Ramos (cell line): ENCODE data around the gene PCGF2.
"Not testable (repeated sequence)": the region's sequence is repeated elsewhere in the genome, so short reads cannot be mapped to it uniquely, and the experiment has no call there.

Experiments
- in situ Hi-C: fragments of 300-500 bp; cut with MboI; formaldehyde crosslinking; loops from one replicate; pipeline ENCODE4 v1.14.3; 2022; ENCODE audit warnings: low sequenced_read_pairs; ENCODE audit not compliant: unreplicated experiment

PCGF2 gene

DNA sequence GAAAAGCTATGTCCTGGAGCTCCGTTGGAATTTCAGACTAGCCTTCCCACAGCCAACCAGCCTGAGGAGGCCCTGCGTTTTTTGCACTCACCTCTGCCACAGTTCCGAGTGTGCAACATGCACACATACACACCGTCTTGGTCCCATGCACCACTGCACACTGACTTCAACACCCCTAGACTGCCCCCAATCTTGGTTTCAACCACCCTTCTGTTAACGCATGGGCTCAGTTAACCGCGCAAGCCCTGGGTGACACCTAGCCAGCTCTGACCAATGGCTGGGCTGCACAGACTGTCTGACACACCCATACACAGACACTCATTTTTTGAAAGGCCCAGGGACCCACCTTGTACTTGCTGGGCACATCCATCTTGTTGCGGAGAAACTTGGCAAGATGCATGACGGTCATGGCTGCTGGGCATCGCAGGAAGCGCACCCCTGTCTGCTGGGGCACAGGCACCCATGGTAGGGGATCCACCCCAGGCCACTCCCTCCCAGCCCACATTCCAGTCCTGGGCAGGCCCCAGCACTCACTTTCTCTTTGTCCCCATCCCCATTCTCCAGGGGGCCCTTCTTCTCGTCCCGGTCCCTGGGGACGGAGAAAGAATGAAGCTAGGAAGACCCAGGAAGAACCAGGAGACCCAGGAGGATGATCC, 10.0 kb downstream of the PCGF2 start:
- in situ Hi-C loops, result no loop called here

GRCh38 chr17:38735161-38735997, 12.8 kb downstream of the PCGF2 start:
- in situ Hi-C loops, result no loop called here

DNA sequence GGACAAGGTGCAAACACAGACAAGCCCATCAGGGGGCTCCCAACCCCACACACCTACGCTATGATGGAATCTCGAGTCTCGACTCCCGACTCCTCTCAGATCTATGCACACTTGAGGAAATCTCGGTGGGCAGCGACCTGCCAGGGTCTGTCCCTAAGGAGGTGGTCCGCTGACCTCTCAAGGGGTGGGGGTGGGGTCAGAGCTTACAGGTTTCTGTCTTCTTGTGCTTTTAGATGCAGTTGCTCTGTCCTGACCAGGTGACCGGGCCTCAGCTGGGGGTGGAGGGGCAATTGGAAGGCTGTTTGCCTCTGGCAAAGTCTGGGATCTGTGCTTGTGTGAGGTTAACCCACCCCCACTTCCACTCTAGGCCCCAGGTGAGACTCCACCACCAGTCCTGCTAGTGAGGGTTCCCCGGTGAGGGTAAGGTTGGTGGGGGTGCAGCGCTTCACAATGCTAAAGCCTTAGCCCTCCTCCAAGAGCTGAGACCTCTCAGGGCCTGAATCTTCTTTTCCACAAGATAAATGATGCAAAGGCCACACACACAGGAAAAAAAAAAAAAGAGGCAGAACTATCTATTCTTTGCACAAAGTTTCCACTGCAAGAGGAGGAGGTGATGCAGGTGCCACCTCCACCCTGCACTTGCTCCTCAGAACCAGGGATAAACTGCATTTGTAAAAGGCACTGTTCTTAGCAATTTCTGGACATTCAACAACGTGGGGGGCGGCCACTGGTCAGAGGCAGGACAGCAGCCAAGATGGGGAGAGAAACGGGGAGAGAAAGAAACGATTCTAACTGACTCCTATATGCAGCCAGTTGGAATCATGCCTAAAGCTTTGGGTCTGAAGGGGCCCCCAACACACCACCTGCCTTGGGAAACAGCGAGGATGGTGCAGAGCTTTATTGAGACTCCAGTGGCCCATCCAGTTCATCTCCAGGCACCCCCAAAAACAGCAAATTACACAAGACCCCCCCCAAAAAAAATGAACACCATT, 13.9 kb downstream of the PCGF2 start:
- in situ Hi-C loops, result loop anchor here (5.0 kb wide), 1 partner anchor 57 kb away; no protein-coding TSS in a partner anchor

- in situ Hi-C loops, result loop anchor here (5.0 kb wide), 1 partner anchor 56 kb away; no protein-coding TSS in a partner anchor
Measured at GRCh38 chr17:38733282-38733981, 14.7 kb downstream of the PCGF2 start.

DNA sequence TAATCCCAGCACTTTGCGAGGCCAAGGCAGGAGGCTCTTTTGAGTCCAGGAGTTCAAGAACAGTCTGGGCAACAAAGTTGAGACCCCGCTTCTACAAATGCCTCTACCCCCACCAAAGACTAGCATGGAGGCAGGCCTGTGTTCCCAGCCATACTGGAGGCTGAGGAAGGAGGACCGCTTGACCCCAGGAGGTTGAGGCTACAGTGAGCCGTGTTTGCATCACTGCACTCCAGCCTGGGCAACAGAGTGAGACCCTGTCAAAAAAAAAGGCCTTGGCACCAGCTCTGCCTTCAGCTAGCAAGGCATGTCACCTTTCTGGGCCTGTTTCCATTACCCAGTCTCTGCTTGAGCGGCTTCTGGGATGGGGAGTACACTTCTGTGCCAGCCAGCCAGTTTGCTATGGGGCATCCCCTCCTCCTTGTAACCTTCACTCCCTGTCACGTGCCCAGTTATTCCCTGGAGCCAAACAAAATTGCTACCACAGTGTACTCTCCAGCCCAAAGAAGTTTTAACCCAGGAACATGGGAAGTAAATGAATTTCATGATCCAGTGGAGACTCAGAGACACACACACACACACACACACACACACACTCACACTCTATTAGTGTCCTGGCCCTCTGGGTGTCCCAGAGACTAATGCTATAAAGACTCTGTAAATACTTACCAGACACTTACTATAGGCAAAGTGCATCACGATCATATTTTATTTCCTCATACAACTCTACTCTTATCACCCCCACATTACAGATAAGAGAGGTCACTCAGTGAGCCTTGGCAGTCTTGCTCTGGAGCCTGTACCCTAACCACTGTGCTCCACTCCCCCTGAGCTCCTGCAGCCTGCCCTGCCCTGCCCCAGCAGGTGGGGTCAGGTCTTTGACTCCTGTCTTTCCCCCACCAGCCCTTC, 15.5 kb downstream of the PCGF2 start:
- in situ Hi-C loops, result loop anchor here (5.0 kb wide), 1 partner anchor 55 kb away; no protein-coding TSS in a partner anchor

DNA sequence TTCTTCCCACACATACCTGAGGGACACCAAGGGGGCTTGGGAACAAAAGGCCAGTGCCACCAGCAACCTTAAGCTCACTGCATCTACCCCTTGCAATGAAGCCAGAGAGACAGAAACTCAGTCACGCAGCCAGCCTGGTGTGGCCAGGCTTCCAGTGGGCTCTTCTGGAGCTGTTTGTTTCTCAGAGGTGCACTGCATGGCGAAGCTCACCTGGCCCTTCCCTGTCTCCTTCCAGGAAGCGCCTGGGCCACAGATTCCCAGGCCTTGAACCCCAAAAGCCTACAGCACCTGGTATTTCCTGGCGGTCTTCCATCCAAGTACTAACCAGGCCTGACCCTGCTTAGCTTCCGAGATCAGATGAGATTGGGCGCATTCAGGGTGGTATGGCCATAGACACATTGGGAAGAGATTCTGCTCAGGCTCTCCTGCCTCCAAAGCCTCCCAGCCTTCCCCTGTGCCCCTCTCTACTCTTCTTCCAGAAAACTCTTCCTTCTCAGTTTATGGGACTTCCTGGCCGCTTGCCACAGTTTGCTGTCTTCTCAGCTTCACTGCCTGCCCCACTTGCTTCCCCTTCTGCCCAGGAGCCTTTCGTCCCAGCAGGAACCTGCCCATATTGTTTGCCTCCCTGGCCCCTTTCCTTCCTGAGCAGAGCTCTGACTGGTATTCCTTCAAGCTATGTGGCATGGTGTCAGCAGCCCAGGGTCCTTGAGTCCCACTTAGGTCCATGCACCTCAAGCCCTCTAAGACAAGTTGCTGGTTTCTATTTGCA, 16.4 kb downstream of the PCGF2 start:
- in situ Hi-C loops, result loop anchor here (5.0 kb wide), 1 partner anchor 54 kb away; no protein-coding TSS in a partner anchor

DNA sequence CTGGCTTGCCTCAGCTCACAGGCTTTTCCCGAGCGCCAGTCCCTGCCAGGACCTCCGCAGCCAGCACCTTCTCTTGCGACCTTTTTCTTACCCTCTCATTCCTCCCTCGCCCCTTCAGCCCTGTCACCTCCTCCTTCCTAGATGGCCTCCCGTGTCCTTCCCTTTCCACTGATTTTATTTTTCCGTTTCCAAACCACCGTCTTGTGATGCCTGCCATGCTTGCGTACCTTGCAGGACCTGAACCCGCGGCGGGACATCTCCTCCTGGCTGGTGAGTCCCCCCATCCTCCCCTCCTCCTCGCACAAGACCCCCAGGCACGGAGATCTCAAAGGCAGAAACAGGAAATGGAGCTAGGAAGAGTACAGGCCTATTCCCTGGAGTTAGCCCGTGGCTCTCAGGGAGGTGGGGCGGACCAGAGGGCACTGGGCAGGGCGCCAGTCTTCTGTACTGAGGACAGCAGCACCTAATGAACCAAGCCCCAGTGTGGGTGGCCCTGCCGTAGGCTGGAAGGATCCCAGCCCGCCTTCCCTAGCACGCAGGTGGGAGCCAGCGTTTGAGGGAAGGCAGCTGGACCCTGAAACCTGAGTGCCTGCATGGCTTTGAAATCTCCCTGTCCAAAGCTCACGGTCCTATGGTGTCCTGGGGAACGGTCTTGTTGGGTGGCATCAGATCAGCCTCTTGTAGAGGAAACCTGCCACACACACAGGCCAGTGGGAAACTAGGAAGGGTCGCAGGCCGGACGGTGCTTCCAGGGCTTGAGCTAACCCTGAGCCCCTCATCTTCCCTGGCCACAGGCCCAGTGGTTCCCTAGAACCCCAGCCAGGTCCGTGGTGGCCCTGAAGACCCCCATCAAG, 17.4 kb downstream of the PCGF2 start:
- in situ Hi-C loops, result loop anchor here (5.0 kb wide), 1 partner anchor 53 kb away; no protein-coding TSS in a partner anchor

- in situ Hi-C loops, result loop anchor here (5.0 kb wide), 1 partner anchor 53 kb away; no protein-coding TSS in a partner anchor
Measured at GRCh38 chr17:38729886-38730525, 18.1 kb downstream of the PCGF2 start, which contains the start of gene CISD3. Gene CISD3, plus strand, starts transcription at chr17:38730341. Its CDS starts 18 bp downstream, at chr17:38730359.

GRCh38 chr17:38729368-38729885, 18.7 kb downstream of the PCGF2 start:
- in situ Hi-C loops, result no loop called here

DNA sequence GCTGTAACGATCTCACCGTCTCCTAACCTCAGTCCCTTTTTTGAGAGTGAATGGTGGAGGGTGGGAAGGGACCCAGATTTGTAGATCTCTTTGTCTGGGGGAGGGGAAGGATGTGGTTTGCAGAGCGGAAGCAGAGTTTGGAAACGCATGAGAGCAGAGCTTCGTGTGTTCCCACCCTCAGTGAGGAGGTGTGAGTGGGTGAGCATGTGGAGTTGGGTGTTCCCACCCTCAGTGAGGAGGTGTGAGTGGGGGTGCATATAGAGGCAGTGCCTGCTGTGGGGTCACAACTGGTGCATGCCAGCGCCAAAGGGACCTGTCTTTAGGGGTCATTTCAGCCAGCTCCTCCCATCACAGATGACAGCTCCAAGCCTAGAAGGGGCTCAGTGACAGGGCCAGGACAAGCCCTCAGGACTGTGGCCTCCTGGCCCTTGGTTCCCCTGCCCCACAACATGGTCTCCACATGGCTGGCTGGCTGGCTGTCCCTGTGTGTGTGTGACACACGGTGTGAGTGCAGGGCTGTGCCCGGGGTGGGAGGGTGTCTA, 19.8 kb downstream of the PCGF2 start:
- in situ Hi-C loops, result no loop called here

DNA sequence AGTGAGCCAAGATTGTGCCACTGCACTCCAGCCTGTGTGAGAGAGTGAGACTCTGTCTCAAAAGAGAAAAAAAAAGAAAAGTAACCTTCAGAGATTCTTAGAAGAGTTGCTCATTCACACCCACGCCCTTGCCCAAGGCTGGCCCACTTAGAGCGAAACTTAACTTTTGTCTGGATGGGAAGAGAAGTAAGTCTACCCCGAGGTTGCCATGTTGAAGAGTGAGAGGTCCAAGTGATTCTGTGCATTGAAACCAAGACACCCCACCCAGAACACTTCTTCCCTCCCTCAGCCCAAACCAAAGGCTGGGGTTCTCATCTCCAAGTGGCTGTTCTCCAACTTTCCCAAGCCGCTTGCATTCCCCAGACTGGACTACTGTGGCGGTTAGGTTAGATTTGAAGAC, 20.4 kb downstream of the PCGF2 start:
- in situ Hi-C loops, result no loop called here

- in situ Hi-C loops, result not testable (repeated sequence)
Measured at GRCh38 chr17:38726145-38726544, 22.0 kb downstream of the PCGF2 start.

DNA sequence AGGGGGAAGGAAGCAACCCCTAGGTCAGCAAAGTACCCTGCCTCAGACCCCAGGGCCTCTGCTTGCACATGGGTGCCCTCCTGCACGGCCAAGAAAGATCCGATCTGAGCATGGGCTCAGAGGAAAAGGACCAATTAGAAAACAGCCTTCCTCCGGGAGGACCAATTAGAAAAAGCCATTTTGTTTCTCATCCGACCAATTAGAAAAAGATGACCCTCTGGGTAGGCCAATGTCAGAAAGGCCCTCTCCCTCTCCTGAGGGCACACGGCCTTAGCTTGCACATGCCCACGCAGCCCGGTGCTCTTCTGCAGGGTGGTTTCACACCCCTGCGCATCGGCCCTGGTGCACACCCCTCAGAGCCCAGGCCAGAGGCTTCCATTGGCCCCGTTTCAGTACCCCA, 23.1 kb downstream of the PCGF2 start:
- in situ Hi-C loops, result no loop called here

- in situ Hi-C loops, result no loop called here
Measured at GRCh38 chr17:38724337-38724988, 23.7 kb downstream of the PCGF2 start.

DNA sequence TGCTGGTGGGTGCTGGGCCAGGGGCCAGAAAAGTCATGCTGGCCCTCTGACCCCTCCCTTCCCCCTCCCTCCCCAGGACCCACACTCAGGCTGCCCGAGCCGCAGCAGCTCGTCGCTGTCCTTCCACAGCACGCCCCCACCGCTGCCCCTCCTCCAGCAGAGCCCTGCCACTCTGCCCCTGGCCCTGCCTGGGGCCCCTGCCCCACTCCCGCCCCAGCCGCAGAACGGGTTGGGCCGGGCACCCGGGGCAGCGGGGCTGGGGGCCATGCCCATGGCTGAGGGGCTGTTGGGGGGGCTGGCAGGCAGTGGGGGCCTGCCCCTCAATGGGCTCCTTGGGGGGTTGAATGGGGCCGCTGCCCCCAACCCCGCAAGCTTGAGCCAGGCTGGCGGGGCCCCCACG, 26.3 kb downstream of the PCGF2 start:
- in situ Hi-C loops, result no loop called here
